ENCODE data around the gene HDAC4. TPM values are rescaled to one million over a fixed set of nuclear protein-coding genes. Genes with fewer than 3 reads are reported as not detected.

Gene HDAC4
- polyA plus RNA-seq, 1 experiment: 4.4 TPM

- no peak for DNase-seq (ENCODE audit: low read depth)
- no peaks in the 10 kb centered on the region for H3K27me3 ChIP-seq (ENCODE audit: control insufficient read depth, insufficient read depth, low read length)
- no peak for TF ChIP-seq CTCF (IDR thresholded peaks at IDR 0.05; ENCODE audit: insufficient read depth, low read depth, low read length)
- ChIA-PET POLR2A (no interaction called here), CTCF (no interaction called here)
- H3K4me3 ChIP-seq (ENCODE audit: low read depth, low read length): no peak overlapping the region
- H3K36me3 ChIP-seq (ENCODE audit: control insufficient read depth, insufficient read depth, low read length): no peaks in the 10 kb centered on the region
Measured at GRCh38 chr2:239214725-239215124, 186.1 kb downstream of the HDAC4 start.

- CTCF ChIA-PET: interaction anchor here (1.0 kb wide), 1 partner anchor 12 kb away, joined by 3 read pairs; no protein-coding TSS in a partner anchor
- TF ChIP-seq CTCF (IDR thresholded peaks at IDR 0.05; ENCODE audit: insufficient read depth, low read depth, low read length): no peak
- no peak overlapping the region for H3K4me3 ChIP-seq (ENCODE audit: low read depth, low read length)
- no peaks in the 10 kb centered on the region for H3K27me3 ChIP-seq (ENCODE audit: control insufficient read depth, insufficient read depth, low read length)
- H3K36me3 ChIP-seq (ENCODE audit: control insufficient read depth, insufficient read depth, low read length): no peaks in the 10 kb centered on the region
- POLR2A ChIA-PET: no interaction called here
- DNase-seq (ENCODE audit: low read depth): no peak
Measured at GRCh38 chr2:239213643-239214101, 187.1 kb downstream of the HDAC4 start.

GRCh38 chr2:239212929-239213642 lies 187.7 kb downstream of the HDAC4 start:
- Histone ChIP-seq H3K27me3 (ENCODE audit: control insufficient read depth, insufficient read depth, low read length) (no peaks in the 10 kb centered on the region), H3K36me3 (ENCODE audit: control insufficient read depth, insufficient read depth, low read length) (no peaks in the 10 kb centered on the region), H3K4me3 (ENCODE audit: low read depth, low read length) (no peak overlapping the region)
- ChIA-PET CTCF (interaction anchor here (1.0 kb wide), 1 partner anchor 13 kb away, joined by 3 read pairs; no protein-coding TSS in a partner anchor), POLR2A (interaction anchor here (0.7 kb wide), 1 partner anchor 8 kb away, joined by 3 read pairs; no protein-coding TSS in a partner anchor)
- no peak for TF ChIP-seq CTCF (IDR thresholded peaks at IDR 0.05; ENCODE audit: insufficient read depth, low read depth, low read length)
- DNase-seq (ENCODE audit: low read depth): no peak

- H3K27me3 ChIP-seq (ENCODE audit: control insufficient read depth, insufficient read depth, low read length): no peaks in the 10 kb centered on the region
- POLR2A ChIA-PET: interaction anchor here (0.7 kb wide), 1 partner anchor 9 kb away, joined by 3 read pairs; no protein-coding TSS in a partner anchor
- H3K36me3 ChIP-seq (ENCODE audit: control insufficient read depth, insufficient read depth, low read length): no peaks in the 10 kb centered on the region
- CTCF ChIA-PET: no interaction called here
- DNase-seq (ENCODE audit: low read depth): no peak
- no peak overlapping the region for H3K4me3 ChIP-seq (ENCODE audit: low read depth, low read length)
- no peak for TF ChIP-seq CTCF (IDR thresholded peaks at IDR 0.05; ENCODE audit: insufficient read depth, low read depth, low read length)
Measured at GRCh38 chr2:239212121-239212928, 188.5 kb downstream of the HDAC4 start.
